Right lobe of liver (tissue), 4 donors: ENCODE data around the gene NYAP2.

Experiments used
- POLR2A ChIP-seq: fragments of 450-650 bp; IDR thresholded peaks from one replicate; pipeline ENCODE4 v1.6.1; 2017; ENCODE audit warnings: antibody characterized with exemption, mild to moderate bottlenecking
- TF ChIP-seq, protein P1 (sequence below), 4 donors: fragments of 200-600 bp in 3 of 4; fragments of 450-650 bp in 1 of 4; IDR thresholded peaks; one replicate each; pipeline versions ENCODE4 v1.5.1 to v1.8.0; 2016 to 2022; ENCODE audit warnings: antibody characterized with exemption in 4 of 4, mild to moderate bottlenecking in 2 of 4
- donor health status: DM: no; HTN: no; CAD: no.
- donor health status: DM: no; HTN: no; CAD: no.
- donor health status: DM: no; HTN: yes; CAD: no.

- TF ChIP-seq, protein P1, sequence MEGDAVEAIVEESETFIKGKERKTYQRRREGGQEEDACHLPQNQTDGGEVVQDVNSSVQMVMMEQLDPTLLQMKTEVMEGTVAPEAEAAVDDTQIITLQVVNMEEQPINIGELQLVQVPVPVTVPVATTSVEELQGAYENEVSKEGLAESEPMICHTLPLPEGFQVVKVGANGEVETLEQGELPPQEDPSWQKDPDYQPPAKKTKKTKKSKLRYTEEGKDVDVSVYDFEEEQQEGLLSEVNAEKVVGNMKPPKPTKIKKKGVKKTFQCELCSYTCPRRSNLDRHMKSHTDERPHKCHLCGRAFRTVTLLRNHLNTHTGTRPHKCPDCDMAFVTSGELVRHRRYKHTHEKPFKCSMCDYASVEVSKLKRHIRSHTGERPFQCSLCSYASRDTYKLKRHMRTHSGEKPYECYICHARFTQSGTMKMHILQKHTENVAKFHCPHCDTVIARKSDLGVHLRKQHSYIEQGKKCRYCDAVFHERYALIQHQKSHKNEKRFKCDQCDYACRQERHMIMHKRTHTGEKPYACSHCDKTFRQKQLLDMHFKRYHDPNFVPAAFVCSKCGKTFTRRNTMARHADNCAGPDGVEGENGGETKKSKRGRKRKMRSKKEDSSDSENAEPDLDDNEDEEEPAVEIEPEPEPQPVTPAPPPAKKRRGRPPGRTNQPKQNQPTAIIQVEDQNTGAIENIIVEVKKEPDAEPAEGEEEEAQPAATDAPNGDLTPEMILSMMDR (IDR thresholded peaks at IDR 0.05), result no peak
- no peak for TF ChIP-seq POLR2A
These were observed 1.3 kb downstream of the NYAP2 start for GRCh38 chr2:225400546-225401400.
